ENCODE data around the gene CACTIN. TPM values are rescaled to one million over a fixed set of nuclear protein-coding genes. Genes with fewer than 3 reads are reported as not detected.
"Not testable (repeated sequence)": the region's sequence is repeated elsewhere in the genome, so short reads cannot be mapped to it uniquely, and the experiment has no call there.

Gene CACTIN
- total RNA-seq, 1 donor from 2014 or later, result 13.5 TPM

DNA sequence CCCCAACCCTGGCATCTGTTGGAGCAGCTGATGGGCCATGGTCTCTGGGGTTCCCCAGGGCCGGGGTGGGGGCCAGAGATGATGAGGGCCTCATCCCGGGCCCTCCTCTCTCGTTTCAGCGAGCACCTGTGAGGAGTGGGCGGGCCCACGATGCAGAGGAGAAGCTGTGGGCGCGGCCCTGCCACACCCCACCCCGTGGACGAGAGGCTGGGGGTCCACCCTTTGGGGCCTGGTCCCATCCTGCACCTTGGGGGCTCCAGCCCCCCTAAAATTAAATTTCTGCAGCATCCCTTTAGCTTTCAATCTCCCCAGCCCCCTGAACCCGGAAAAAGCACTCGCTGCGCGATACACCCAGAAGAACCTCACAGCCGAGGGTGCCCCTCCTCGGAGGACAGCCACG, 48.2 kb downstream of the CACTIN start:
- DNase-seq (no peak), ATAC-seq (no peak)
- intact Hi-C loops (cut with micrococcal nuclease), result no loop called here

DNA sequence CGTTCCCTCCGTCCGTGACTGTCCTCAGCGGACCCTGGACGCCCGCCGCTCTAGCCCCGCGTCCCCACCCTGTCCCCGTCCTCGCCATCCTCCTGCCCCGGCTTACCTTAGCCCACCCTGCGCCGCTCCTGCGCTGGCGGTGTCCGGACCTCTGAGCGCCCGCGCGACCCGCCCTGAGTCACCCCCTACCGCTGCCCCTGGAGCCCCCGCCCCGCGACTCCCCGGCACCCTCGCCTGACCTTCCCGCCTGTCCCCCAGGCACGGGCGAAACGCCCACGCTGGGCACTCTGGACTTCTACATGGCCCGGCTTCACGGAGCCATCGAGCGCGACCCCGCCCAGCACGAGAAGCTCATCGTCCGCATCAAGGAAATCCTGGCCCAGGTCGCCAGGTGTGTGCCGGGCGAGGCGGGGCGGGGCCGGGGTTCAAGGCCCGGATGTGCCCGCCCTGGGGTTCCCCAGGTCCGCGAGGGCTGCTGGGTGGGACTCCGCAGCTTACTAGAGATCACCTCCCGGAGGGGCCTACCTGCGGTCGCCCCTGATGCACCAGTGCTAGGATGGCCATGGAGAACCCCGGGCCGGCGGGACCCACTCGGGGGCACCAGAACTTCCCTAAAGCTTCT, 48.8 kb downstream of the CACTIN start:
- ATAC-seq, result no peak
- intact Hi-C loops (cut with micrococcal nuclease), result no loop called here
- no peak for DNase-seq

DNA sequence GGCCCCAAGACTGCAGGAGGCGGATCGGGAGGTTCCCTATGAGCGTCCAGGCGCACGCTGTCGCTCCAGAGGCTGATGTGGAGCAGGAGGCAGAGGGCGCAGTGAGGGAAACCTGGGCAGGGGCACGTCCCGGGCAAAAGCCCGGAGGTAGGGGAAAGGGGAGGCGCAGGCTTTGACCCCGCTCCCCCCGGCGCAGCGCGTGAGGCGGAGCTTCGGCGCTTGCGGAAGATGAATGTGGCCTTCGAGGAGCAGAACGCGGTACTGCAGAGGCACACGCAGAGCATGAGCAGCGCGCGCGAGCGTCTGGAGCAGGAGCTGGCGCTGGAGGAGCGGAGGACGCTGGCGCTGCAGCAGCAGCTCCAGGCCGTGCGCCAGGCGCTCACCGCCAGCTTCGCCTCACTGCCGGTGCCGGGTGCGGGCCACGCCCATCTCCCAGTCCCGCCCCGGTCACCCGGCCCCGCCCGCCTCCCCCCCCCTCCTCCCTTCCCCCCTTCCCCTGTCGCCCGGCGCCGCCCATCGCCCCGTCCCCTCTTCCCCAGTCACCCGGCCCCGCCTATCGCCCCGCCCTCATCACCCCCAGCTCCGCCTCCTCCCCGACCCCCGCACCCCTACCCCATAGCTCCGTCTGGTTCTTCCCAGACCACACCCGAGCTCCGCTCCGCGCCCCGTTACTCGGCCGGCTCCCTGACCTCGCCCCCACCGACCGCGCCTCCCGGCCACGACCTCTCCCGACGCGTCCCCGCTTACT, 49.7 kb downstream of the CACTIN start:
- intact Hi-C loops (cut with micrococcal nuclease), result no loop called here

GRCh38 chr19:3575949-3576673, 50.5 kb downstream of the CACTIN start:
- ATAC-seq (no peak), DNase-seq (no peak)
- intact Hi-C loops (cut with micrococcal nuclease), result no loop called here

More for the DNA sequence above, 49.7 kb downstream of the CACTIN start:
- ATAC-seq (peak; percentile 21), DNase-seq (peak; percentile 82)

DNA sequence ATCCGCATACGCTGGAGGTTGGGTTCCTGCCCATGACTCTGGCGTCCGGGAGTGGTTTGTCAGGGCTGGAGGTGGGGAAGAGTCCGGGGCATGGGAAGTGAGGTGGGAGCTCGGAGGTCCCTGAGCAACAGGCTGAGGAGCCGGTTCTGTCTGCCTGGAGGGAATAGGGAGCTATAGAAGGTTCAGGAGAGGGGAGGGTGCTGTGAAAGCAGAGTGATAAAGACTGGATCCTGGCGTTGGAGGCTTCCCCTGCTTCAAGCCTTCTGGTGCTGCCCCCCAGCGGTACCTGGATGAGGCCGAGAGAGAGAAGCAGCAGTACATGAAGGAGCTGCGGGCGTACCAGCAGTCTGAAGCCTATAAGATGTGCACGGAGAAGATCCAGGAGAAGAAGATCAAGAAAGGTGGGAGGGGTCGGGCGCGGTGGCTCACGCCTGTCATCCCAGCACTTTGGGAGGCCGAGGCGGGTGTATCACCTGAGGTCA, 51.3 kb downstream of the CACTIN start:
- no peak for DNase-seq
- intact Hi-C loops (cut with micrococcal nuclease), result no loop called here
- ATAC-seq, result no peak

DNA sequence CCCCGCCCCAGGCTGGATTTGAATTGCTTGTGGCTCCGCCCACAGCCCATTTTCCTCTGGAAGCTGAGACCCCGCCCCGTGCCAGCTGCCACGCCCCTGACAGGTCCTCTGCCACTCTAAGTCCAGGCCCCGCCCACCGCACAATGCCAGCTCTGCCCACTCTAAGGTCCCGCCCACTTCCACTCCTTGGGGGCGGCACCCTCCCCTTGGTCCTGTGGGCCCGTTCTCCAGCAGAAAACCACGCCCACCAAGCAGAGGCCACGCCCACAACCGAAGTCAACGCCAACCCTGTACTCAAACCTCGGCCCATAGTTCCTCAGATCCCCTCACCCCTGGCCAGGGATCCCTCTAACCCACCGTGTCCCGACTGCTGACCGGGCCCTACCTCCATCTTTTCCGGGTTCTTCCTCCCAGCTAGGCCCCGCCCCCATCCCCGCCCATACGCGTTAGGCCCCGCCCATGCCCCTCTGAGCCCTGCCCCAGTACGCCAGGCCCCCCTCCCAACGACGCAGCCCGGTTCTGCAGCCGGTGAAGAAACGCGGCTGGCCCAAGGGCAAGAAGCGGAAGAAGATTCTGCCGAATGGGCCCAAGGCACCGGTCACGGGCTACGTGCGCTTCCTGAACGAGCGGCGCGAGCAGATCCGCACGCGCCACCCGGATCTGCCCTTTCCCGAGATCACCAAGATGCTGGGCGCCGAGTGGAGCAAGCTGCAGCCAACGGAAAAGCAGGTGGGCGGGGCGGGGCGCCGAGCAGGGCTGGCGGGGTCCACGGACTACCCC, 52.5 kb downstream of the CACTIN start:
- intact Hi-C loops (cut with micrococcal nuclease), result no loop called here
- peak; percentile 88 for DNase-seq
- peak; percentile 8 for ATAC-seq

DNA sequence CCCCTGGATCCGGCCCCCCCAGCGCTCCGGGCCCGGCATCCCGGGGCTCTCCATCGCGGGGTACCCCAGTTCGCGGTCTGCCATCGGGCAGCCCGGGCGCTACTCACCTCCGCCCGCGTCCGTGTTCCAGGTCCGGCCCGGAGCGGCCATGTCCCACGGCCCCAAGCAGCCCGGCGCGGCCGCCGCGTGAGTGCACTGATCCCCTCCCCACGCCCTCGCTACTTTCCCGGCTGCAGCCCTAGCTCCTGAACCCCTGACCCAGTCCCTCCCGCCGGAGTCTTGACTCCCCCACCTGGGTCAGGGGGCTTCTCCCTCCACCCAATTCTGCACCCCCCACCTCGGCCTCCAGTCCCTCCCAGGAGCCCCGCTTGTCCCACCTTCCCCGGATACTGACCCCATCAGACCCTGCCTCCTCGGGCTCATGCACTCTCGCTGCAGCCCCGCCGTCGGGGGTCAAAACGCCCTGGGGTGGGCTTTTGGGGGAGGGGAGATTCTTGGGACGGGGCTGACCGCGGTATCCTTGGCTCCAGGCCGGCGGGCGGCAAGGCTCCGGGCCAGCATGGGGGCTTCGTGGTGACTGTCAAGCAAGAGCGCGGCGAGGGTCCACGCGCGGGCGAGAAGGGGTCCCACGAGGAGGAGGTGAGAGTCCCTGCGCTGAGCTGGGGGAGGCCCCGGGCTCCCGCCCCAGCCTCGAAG, 53.3 kb downstream of the CACTIN start:
- intact Hi-C loops (cut with micrococcal nuclease), result no loop called here
- no peak for DNase-seq
- ATAC-seq, result peak; percentile 11

GRCh38 chr19:3572855-3573161, 53.8 kb downstream of the CACTIN start, which contains the start of gene HMG20B:
TSS of gene HMG20B (plus strand) at chr19:3572944. CDS start at chr19:3573310, 366 bp downstream.
- ATAC-seq (no peak), DNase-seq (no peak)
- intact Hi-C loops (cut with micrococcal nuclease), result no loop called here

GRCh38 chr19:3572132-3572854, 54.3 kb downstream of the CACTIN start:
- intact Hi-C loops (cut with micrococcal nuclease), result no loop called here
- ATAC-seq (peak; percentile 97), DNase-seq (peak; percentile 100)

- DNase-seq (no peak), ATAC-seq (no peak)
- intact Hi-C loops (cut with micrococcal nuclease), result no loop called here
Measured at GRCh38 chr19:3570606-3571011, 56.0 kb downstream of the CACTIN start.

DNA sequence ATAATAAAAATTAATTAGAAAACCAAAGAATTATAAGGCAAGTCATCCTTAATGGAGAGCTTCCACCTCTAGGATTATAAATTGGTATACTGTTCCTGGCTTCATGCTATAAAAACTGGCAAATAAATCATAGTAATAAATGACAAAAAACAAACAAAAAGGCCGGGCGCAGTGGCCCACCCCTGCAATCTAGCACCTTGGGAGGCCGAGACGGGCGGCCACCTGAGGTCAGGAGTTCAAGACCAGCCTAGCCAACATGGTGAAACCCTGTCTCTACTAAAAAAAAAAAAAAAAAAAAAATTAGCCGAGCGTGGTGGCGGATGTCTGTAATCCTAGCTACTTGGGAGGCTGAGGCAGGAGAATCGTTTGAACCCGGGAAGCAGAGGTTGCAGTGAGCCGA, 56.5 kb downstream of the CACTIN start:
- ATAC-seq; DNase-seq; intact Hi-C loops (cut with micrococcal nuclease): not testable (repeated sequence)

- ATAC-seq (no peak), DNase-seq (no peak)
- intact Hi-C loops (cut with micrococcal nuclease), result no loop called here
Measured at GRCh38 chr19:3565139-3565538, 61.5 kb downstream of the CACTIN start.

DNA sequence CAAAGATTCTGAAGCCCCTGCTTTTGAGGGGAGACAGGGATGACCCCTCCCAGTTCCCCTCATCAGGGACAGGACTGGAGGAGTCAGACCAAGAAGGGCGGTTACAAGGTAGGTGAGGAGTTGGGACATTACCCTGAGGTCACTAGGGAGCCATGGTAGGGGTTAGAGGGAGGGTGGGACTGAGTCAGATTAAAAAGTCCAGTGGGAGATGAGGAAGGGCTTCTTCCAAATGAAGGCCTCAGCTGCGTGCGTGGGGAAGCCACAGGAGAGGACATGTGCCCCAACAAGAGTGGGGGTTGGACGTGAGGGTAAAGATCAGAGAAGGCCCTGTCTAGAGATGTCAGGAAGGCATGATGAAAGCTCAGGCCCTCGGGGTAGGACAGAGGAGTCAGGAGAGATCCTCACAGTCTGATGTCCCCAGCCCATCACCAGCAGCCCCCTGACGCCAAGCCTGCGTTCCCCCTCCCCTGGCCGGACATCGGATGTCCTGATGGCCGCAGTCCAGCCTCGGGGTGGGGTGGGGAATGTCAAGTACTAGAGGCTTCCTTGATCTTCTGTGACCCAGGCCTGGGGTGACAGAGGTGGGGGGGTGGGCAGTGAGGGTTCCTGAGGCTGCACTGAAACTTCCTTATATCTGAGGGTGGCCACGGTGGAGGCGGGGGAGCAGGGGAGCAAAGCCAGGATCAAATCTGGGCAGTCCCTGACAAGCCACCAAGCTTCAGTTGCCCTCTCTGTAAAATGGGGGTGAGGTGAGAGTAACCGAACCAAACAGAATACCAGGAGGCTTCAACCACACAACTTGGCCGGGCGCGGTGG, 62.7 kb downstream of the CACTIN start:
- intact Hi-C loops (cut with micrococcal nuclease), result no loop called here
- ATAC-seq (no peak), DNase-seq (no peak)

Other genes with a start within 250 kb of the CACTIN start
- gene SMIM24, start 146.3 kb downstream of the CACTIN start, total RNA-seq, result not detected
- gene SMIM44, start 143.3 kb downstream of the CACTIN start, total RNA-seq, result not detected
- 11.0 TPM for gene DOHH, start 126.1 kb downstream of the CACTIN start, total RNA-seq
- 19.2 TPM for gene FZR1, start 120.5 kb downstream of the CACTIN start, total RNA-seq
- 0.40 TPM for gene TEKTIP1, start 87.6 kb downstream of the CACTIN start, total RNA-seq
- 21.8 TPM for gene MFSD12, start 69.2 kb downstream of the CACTIN start, total RNA-seq
- 36.9 TPM for gene HMG20B, start 53.8 kb downstream of the CACTIN start, total RNA-seq
- 1.9 TPM for gene GIPC3, start 41.3 kb downstream of the CACTIN start, total RNA-seq
- gene TBXA2R, start 19.9 kb downstream of the CACTIN start, total RNA-seq, result 2.0 TPM
- gene PIP5K1C, start 73.7 kb upstream of the CACTIN start, total RNA-seq, result 34.7 TPM
- 0.22 TPM for gene TJP3, start 81.6 kb upstream of the CACTIN start, total RNA-seq
- 12.5 TPM for gene APBA3, start 134.9 kb upstream of the CACTIN start, total RNA-seq
- gene MRPL54, start 135.9 kb upstream of the CACTIN start, total RNA-seq, result 70.8 TPM
- not detected for gene RAX2, start 145.4 kb upstream of the CACTIN start, total RNA-seq
- gene MATK, start 159.6 kb upstream of the CACTIN start, total RNA-seq, result 0.62 TPM
- not detected for gene ZFR2, start 242.2 kb upstream of the CACTIN start, total RNA-seq

Measured in left ventricle myocardium superior (tissue), 1 donor.